Stimulated activated memory B cell treated with anti-CD40 and anti-IgM and Interleukin-4, amounts not matched to agents 10 μg/mL and 1 μg/mL and 100 μg/mL, for 72 hours (primary cell): ENCODE measurements around the gene DAB2IP.

Experiments
- ATAC-seq: fragments of 150-1000 bp; cut with Tn5 transposase; 2 replicates; pipeline ENCODE4 v1.10.0; 2021
- H3K27ac Mint-ChIP-seq: one replicate; pipeline ENCODE4 v1.8.0; 2022; ENCODE audit warnings: mild to moderate bottlenecking, mixed read lengths
- H3K27me3 Mint-ChIP-seq: one replicate; pipeline ENCODE4 v1.8.0; 2022; ENCODE audit warnings: mixed read lengths
- H3K36me3 Mint-ChIP-seq: one replicate; pipeline ENCODE4 v1.8.0; 2022; ENCODE audit warnings: mixed read lengths
- H3K4me1 Mint-ChIP-seq: one replicate; pipeline ENCODE4 v1.8.0; 2022; ENCODE audit warnings: mixed read lengths
- H3K4me3 Mint-ChIP-seq: one replicate; pipeline ENCODE4 v1.8.0; 2022; ENCODE audit warnings: mild to moderate bottlenecking, moderate library complexity, mixed read lengths
- H3K9me3 Mint-ChIP-seq: one replicate; pipeline ENCODE4 v1.8.0; 2022; ENCODE audit warnings: mixed read lengths

The DAB2IP gene

DNA sequence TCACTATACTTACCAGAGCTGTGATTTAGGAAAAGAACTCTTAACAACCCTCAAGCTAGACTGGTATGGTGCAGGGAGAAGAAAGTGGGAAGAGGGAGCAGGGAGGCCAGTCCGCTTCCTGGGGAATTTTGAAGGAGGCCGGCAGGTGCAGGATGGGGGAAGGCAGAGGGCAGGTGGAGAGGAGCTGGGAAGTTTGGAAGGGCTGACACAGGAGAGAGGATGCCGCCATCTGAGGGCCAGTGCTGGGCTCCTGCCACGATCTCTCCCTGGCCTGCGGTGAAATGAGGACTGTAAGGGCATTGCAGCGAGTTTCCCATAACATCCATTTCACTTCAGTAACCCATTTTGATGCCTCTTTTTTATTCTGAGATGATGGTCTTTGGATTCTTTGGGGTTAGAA lies 8.9 kb downstream of the DAB2IP start:
- no peak for ATAC-seq
- Mint-ChIP-seq H3K4me3 (no peak overlapping the region), H3K9me3 (no peaks in the 10 kb centered on the region), H3K36me3 (no peaks in the 10 kb centered on the region), H3K27me3 (peaks cover 74% of the 10 kb centered on the region), H3K27ac (no peak overlapping the region), H3K4me1 (no peaks in the 10 kb centered on the region)

- Mint-ChIP-seq H3K4me1 (no peaks in the 10 kb centered on the region), H3K27me3 (peaks cover 69% of the 10 kb centered on the region), H3K4me3 (no peak overlapping the region), H3K9me3 (no peaks in the 10 kb centered on the region), H3K27ac (no peak overlapping the region), H3K36me3 (no peaks in the 10 kb centered on the region)
- no peak for ATAC-seq
Observed at GRCh38 chr9:121660876-121661275, 9.4 kb downstream of the DAB2IP start.

GRCh38 chr9:121661328-121661727 lies 9.9 kb downstream of the DAB2IP start:
- Mint-ChIP-seq H3K9me3 (no peaks in the 10 kb centered on the region), H3K27me3 (peaks cover 64% of the 10 kb centered on the region), H3K4me3 (no peak overlapping the region), H3K27ac (no peak overlapping the region), H3K4me1 (no peaks in the 10 kb centered on the region), H3K36me3 (no peaks in the 10 kb centered on the region)
- no peak for ATAC-seq

GRCh38 chr9:121662359-121662758 lies 10.9 kb downstream of the DAB2IP start:
- H3K27me3 Mint-ChIP-seq, result peaks cover 58% of the 10 kb centered on the region

DNA sequence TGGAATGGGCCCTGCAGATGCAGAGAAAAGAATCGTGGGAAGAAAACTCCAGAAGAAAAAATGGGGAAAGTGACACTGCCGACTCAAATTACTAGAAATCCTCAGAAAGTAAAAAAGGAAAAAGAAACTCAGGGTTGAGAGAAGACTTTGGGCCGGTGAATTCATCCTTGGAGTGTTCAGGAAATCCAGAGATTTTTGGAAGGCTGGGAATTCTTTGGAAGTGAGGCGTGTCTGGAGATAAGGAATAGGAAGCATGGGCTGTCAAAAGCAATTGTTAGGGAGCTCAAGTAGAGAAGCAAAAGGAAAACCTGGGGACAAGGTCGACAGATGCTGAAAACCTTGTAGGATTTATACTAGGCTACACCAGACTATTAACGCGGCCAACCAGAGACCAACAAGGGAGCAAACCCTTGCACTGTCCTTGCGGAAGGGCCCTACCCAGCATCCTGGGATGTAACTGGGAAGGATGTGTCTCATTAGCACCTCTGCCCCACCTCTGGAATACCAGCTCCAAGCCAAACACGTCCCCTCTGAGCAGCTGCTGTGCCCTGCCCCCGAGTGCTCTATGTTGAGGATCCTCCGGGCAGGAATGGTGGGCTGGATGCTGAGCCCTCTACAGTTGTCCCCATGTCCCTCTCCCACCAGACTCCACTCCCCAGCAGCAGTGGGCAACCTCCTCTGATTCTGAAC lies 11.6 kb downstream of the DAB2IP start:
- ATAC-seq, result peak; percentile 44
- Mint-ChIP-seq H3K27ac (no peak overlapping the region), H3K4me1 (no peaks in the 10 kb centered on the region), H3K4me3 (no peak overlapping the region), H3K27me3 (peaks cover 59% of the 10 kb centered on the region), H3K36me3 (no peaks in the 10 kb centered on the region), H3K9me3 (no peaks in the 10 kb centered on the region)

More at GRCh38 chr9:121662359-121662758, 10.9 kb downstream of the DAB2IP start:
- H3K4me3 Mint-ChIP-seq, result no peak overlapping the region
- no peak for ATAC-seq
- H3K9me3 Mint-ChIP-seq, result no peaks in the 10 kb centered on the region
- H3K27ac Mint-ChIP-seq, result no peak overlapping the region
- H3K4me1 Mint-ChIP-seq, result no peaks in the 10 kb centered on the region
- no peaks in the 10 kb centered on the region for H3K36me3 Mint-ChIP-seq

- H3K4me1 Mint-ChIP-seq, result no peaks in the 10 kb centered on the region
- H3K27me3 Mint-ChIP-seq, result peaks cover 59% of the 10 kb centered on the region
- no peak overlapping the region for H3K4me3 Mint-ChIP-seq
Observed at GRCh38 chr9:121663591-121663990, 12.2 kb downstream of the DAB2IP start.

GRCh38 chr9:121666294-121666693 lies 14.9 kb downstream of the DAB2IP start:
- ATAC-seq, result no peak
- H3K36me3 Mint-ChIP-seq, result no peaks in the 10 kb centered on the region
- no peak overlapping the region for H3K4me3 Mint-ChIP-seq
- H3K27ac Mint-ChIP-seq, result no peak overlapping the region
- no peaks in the 10 kb centered on the region for H3K9me3 Mint-ChIP-seq
- peaks cover 45% of the 10 kb centered on the region for H3K27me3 Mint-ChIP-seq
- H3K4me1 Mint-ChIP-seq, result no peaks in the 10 kb centered on the region

More at GRCh38 chr9:121663591-121663990, 12.2 kb downstream of the DAB2IP start:
- no peaks in the 10 kb centered on the region for H3K9me3 Mint-ChIP-seq
- no peak for ATAC-seq
- no peak overlapping the region for H3K27ac Mint-ChIP-seq
- no peaks in the 10 kb centered on the region for H3K36me3 Mint-ChIP-seq

GRCh38 chr9:121667214-121667613 lies 15.8 kb downstream of the DAB2IP start:
- peaks cover 49% of the 10 kb centered on the region for H3K27me3 Mint-ChIP-seq
- no peak for ATAC-seq

GRCh38 chr9:121667890-121668289 lies 16.5 kb downstream of the DAB2IP start:
- no peaks in the 10 kb centered on the region for H3K9me3 Mint-ChIP-seq
- ATAC-seq, result no peak
- no peaks in the 10 kb centered on the region for H3K4me1 Mint-ChIP-seq

More at GRCh38 chr9:121667214-121667613, 15.8 kb downstream of the DAB2IP start:
- no peaks in the 10 kb centered on the region for H3K36me3 Mint-ChIP-seq
- H3K4me1 Mint-ChIP-seq, result no peaks in the 10 kb centered on the region
- H3K9me3 Mint-ChIP-seq, result no peaks in the 10 kb centered on the region
- no peak overlapping the region for H3K27ac Mint-ChIP-seq
- H3K4me3 Mint-ChIP-seq, result no peak overlapping the region

GRCh38 chr9:121670431-121670830 lies 19.0 kb downstream of the DAB2IP start:
- Mint-ChIP-seq H3K27ac (no peak overlapping the region), H3K27me3 (peaks cover 54% of the 10 kb centered on the region), H3K4me3 (no peak overlapping the region), H3K4me1 (no peaks in the 10 kb centered on the region), H3K9me3 (no peaks in the 10 kb centered on the region), H3K36me3 (no peaks in the 10 kb centered on the region)
- ATAC-seq, result no peak

More at GRCh38 chr9:121667890-121668289, 16.5 kb downstream of the DAB2IP start:
- H3K36me3 Mint-ChIP-seq, result no peaks in the 10 kb centered on the region
- peaks cover 49% of the 10 kb centered on the region for H3K27me3 Mint-ChIP-seq
- no peak overlapping the region for H3K27ac Mint-ChIP-seq
- no peak overlapping the region for H3K4me3 Mint-ChIP-seq

- H3K4me1 Mint-ChIP-seq, result no peaks in the 10 kb centered on the region
- no peaks in the 10 kb centered on the region for H3K9me3 Mint-ChIP-seq
- no peak overlapping the region for H3K4me3 Mint-ChIP-seq
- no peak for ATAC-seq
- H3K27ac Mint-ChIP-seq, result no peak overlapping the region
- H3K36me3 Mint-ChIP-seq, result no peaks in the 10 kb centered on the region
- H3K27me3 Mint-ChIP-seq, result peaks cover 60% of the 10 kb centered on the region
Observed at GRCh38 chr9:121671612-121672155, 20.2 kb downstream of the DAB2IP start.

- H3K27me3 Mint-ChIP-seq, result peaks cover 58% of the 10 kb centered on the region
- no peak overlapping the region for H3K27ac Mint-ChIP-seq
- ATAC-seq, result no peak
- no peaks in the 10 kb centered on the region for H3K9me3 Mint-ChIP-seq
- no peak overlapping the region for H3K4me3 Mint-ChIP-seq
- no peaks in the 10 kb centered on the region for H3K4me1 Mint-ChIP-seq
- no peaks in the 10 kb centered on the region for H3K36me3 Mint-ChIP-seq
Observed at GRCh38 chr9:121672213-121672612, 20.8 kb downstream of the DAB2IP start.

GRCh38 chr9:121672986-121673385 lies 21.6 kb downstream of the DAB2IP start:
- no peak for ATAC-seq
- Mint-ChIP-seq H3K4me1 (no peaks in the 10 kb centered on the region), H3K27ac (no peak overlapping the region), H3K27me3 (peaks cover 50% of the 10 kb centered on the region), H3K4me3 (no peak overlapping the region), H3K9me3 (no peaks in the 10 kb centered on the region), H3K36me3 (no peaks in the 10 kb centered on the region)

DNA sequence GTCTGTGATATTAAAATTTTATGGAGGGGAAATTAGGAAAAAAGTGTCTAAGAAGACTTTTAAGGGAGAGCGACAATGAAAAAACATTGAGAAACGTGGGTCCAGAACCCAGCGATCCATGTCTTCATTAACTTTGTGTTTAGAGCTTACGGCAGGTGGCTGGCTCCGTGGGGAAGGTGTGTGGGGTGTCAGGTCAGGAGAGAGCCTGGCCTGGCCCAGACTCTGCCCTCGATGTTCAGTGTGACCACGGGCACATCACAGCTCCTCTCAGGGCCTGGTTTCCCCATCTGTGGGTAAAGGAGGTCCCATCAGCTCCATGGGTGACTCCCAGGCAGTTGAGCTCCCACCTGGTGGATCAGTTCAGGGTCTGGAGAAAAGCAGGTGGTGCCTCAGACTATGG lies 22.1 kb downstream of the DAB2IP start:
- no peak for ATAC-seq
- H3K36me3 Mint-ChIP-seq, result no peaks in the 10 kb centered on the region
- no peaks in the 10 kb centered on the region for H3K4me1 Mint-ChIP-seq
- H3K4me3 Mint-ChIP-seq, result no peak overlapping the region
- no peak overlapping the region for H3K27ac Mint-ChIP-seq
- H3K9me3 Mint-ChIP-seq, result no peaks in the 10 kb centered on the region
- H3K27me3 Mint-ChIP-seq, result peaks cover 49% of the 10 kb centered on the region

- ATAC-seq, result no peak
- no peaks in the 10 kb centered on the region for H3K4me1 Mint-ChIP-seq
Observed at GRCh38 chr9:121674017-121674416, 22.6 kb downstream of the DAB2IP start.

DNA sequence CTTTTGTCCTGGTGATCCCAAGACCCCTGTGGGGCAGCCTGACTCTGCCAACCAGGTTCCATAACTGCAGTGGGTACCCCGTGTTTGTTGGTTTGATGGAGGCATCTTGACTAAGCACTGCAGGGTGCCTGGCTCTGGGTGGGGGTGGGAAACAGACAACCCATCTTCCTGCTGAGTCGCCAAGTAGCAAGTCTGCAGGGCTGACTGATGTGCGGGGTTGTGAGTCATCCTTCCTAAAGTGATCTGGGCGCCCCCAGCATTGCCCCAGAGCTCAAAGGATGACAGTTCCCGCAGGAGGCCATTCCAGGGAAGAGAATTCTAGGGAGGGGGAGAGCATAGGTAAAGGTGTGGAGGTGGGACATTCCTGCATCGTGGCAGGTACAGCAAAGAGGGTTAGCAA lies 23.5 kb downstream of the DAB2IP start:
- no peak overlapping the region for H3K4me3 Mint-ChIP-seq
- no peaks in the 10 kb centered on the region for H3K36me3 Mint-ChIP-seq
- H3K27me3 Mint-ChIP-seq, result peaks cover 55% of the 10 kb centered on the region
- no peak overlapping the region for H3K27ac Mint-ChIP-seq
- no peaks in the 10 kb centered on the region for H3K9me3 Mint-ChIP-seq
- no peaks in the 10 kb centered on the region for H3K4me1 Mint-ChIP-seq
- ATAC-seq, result no peak

More at GRCh38 chr9:121674017-121674416, 22.6 kb downstream of the DAB2IP start:
- no peak overlapping the region for H3K4me3 Mint-ChIP-seq
- peaks cover 49% of the 10 kb centered on the region for H3K27me3 Mint-ChIP-seq
- no peak overlapping the region for H3K27ac Mint-ChIP-seq
- no peaks in the 10 kb centered on the region for H3K36me3 Mint-ChIP-seq
- H3K9me3 Mint-ChIP-seq, result no peaks in the 10 kb centered on the region
